ENCODE results near the gene RMND5A.

GRCh38 chr2:86789687-86790133 is 69.6 kb downstream of the RMND5A start:
- TF ChIP-seq REST (IDR thresholded peaks at IDR 0.05; ENCODE audit: low read depth) (no peak), FOXM1 (IDR thresholded peaks at IDR 0.05; ENCODE audit: borderline replicate concordance, low read depth) (no peak), USF1 (IDR thresholded peaks at IDR 0.05) (no peak), YY1 (IDR thresholded peaks at IDR 0.05; ENCODE audit: low read depth) (no peak), RAD21 (IDR thresholded peaks at IDR 0.05; ENCODE audit: low read depth) (no peak), TCF12 (IDR thresholded peaks at IDR 0.05; ENCODE audit: low read depth) (no peak)
- TF ChIP-seq, protein P1, sequence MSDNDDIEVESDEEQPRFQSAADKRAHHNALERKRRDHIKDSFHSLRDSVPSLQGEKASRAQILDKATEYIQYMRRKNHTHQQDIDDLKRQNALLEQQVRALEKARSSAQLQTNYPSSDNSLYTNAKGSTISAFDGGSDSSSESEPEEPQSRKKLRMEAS (IDR thresholded peaks at IDR 0.05): no peak
